Limb (tissue), 2 donors: ENCODE measurements around the gene CERCAM.
A peak's percentile ranks its signal among the peaks of the same experiment; 100 is the strongest.
"Not testable (repeated sequence)": the region's sequence is repeated elsewhere in the genome, so short reads cannot be mapped to it uniquely, and the experiment has no call there.

Source experiments
- DNase-seq, 2 donors: peaks; one replicate each; pipeline ENCODE4 v3.0.0-alpha.2; 2016; ENCODE audit errors: extremely low spot score in 2 of 2

CERCAM gene

DNA sequence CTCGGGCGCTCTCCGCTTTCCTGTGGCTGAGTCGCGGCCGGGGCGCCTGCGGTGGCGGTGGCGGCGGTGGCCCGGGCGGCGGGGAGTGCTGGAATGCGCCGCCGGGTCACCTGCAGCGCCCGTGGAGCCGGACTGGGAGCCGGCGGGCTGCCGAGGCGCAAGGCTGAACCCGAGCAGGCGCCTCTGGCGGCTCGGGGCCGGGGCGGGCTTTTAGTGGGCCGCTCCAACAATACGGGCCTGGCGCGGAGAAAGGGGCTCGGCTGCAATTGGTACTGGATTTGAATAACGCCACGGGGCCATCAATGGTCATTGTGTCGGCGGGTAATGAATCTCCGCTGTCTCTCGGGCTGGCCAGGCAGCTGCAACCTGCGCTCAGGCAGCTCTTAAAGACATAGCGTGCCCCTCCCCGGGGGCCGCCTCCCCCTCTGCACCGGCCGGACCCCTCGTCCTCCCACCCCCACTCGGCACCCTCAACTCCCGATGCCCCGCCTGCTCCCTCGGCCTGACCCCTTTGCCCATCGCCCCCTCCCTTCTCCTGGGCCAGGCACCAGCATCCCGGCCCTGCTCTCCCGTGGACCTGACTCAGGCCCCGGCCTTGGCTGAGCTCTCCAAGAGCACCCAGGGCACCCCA, 27.4 kb upstream of the CERCAM start:
- peak in 1 of 2 donors; percentile 69 for DNase-seq

DNA sequence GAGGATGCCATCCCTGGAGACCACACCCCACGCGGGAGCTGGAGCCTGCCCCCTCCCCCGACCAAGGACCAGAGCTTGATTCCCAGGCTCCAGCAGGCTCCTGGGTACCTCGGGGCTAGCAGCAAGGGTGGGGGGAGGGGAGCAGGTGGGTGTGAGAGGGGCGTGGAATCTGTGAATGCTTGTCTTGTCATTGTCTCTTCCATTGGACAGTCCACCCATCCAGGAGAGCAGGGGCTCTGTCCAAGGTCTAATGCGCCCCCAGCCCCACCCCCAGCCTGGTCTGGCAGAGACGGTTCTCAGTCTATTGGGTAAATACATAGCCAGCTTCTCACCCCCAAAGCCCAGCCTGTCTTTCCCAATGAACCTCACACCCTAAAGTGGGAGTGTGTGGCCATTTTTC, 26.7 kb upstream of the CERCAM start:
- DNase-seq = no peak

DNA sequence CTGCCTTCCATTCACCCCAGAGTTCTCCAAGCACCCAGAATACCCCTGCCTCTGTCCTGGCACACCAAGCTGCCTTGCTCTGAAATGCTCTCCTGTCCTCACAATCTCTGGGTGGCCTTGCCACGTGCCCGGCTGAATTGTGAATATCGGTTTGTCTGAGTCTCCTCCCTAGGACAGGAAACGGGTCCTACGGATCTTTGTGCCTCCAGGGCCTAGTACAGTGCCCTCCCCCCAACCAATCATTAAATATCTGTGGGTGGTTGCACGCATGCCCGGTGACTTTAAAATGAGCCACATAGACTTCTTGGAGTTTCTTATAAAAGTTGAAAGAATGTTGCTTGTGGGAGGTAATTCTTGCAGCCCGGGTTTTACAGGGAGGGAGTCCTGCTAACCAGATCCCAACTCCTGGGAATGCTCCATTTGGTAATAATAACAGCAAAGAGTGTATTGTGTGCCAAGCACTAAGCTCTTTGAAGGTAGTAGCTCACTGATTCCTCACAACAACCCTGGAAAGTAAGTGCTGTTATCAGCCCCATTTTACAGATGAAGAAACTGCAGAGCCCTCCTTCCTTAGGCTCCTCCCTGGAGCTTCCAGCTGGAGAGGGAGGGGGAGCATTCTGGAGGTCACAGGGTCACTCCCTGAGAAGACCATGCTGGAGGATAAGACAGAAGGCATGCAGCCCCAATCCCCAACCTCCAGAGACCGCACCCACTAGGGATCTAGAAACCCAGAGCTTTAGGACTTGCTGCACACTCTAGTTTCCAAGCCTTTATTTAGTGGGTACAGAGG, 26.1 kb upstream of the CERCAM start:
- no peak for DNase-seq

GRCh38 chr9:128396970-128397613, 23.6 kb upstream of the CERCAM start:
- DNase-seq = no peak

GRCh38 chr9:128397831-128398230, 22.8 kb upstream of the CERCAM start:
- no peak for DNase-seq

DNA sequence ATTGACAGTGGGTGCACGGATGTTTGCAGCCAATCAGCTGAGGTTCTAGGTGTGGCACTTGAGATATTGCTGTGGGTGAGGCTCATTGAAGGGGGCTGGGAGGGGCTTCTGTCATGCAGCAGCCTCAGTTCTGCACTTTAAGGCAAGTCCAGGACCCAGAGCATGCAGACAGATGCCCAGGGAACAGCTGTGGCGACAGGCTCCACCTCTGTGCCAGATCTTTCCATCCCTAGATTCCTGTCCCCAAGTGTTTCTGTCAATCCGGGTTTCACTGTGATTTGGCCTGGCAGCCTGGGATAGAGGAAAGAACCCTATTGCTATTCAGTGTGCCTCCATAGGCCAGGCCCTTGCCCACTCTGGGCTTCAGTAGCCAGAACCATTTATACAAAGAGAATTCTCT, 20.8 kb upstream of the CERCAM start:
- no peak for DNase-seq

- DNase-seq = no peak
Observed at GRCh38 chr9:128404560-128404959, 16.1 kb upstream of the CERCAM start.

GRCh38 chr9:128405077-128405779, 15.4 kb upstream of the CERCAM start:
- DNase-seq = no peak

GRCh38 chr9:128405780-128406171, 14.9 kb upstream of the CERCAM start:
- no peak for DNase-seq

DNA sequence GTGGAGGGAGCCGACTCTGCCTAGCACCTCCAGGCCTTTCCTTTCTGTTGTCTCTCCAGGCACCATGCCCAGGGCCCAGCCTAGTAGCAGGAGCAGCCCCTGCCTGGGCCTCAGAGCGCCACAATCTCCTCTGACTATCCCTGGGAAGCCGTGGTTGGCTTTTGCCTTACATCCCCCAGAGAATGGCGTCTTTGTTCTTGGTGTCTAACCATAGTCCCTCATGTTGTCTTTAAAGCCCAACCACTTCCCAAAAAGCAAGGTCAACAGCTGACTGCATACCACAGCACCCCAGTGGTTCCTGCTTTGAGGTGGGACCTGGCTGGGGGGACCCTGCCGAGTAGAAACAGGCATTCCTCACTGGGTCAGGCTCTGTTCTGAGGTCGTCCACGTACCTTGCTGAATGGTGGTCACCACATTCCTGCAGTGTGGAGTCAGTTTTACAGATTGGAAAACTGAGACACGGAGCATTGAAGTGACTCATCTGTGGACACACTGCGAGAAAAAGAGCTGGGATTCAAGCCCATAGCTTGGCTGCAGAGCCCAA, 13.7 kb upstream of the CERCAM start:
- DNase-seq = no peak

GRCh38 chr9:128408963-128409431, 11.7 kb upstream of the CERCAM start:
- no peak for DNase-seq

GRCh38 chr9:128409450-128409849, 11.2 kb upstream of the CERCAM start:
- no peak for DNase-seq

DNA sequence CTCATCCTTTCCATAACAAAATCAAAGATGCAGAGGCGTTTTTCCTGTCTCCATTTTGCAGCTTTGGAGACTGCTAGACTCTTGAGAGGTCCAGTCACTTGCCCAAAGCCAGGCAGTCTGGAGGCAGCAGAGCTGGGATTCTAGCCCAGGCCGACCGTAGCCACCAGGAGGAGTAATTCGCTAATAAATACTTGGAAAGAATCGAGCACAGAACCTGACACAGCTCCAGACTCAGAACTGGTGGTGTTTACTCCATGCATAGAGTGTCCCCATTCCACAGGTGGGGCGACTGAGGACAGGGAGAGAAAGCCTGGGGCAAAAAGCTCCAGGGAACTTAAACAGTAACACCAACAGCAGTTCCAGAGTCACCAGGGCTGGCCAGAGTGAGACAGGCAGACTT, 10.7 kb upstream of the CERCAM start:
- DNase-seq = no peak

GRCh38 chr9:128411364-128412119, 9.1 kb upstream of the CERCAM start:
- DNase-seq = peak in 1 of 2 donors; percentile 27

DNA sequence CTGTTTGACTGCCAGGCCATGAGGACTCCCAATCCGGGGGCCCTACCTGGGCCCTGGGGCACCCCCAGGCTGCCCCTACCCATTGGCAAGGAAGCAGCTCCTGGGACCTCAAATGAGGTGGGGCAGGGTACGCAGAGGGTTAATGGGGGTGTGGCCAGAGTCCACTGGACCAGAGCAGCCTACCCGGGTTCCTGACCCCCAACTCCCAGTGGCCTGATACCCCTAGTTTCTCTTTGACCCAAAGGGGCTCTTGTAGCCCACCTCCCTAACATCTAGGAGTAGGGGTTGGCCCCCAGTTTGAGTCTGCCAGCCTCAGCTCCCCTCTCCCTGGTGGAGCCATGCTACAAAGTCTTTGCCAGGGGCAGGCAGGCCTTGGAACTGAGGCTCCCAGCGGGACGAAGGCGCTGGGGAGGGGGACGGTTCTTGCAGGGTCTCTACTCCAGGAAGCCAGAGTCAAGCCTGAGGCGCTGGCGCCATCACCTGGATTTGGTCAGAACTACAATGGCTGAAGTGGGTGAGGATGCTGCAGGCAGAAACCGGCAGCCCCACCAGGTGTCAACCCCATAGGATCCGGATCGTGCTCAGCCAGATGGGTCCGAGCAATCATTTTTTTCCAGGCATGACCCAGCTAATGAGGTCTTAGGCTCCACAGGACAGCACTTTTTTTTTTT, 8.4 kb upstream of the CERCAM start:
- DNase-seq = peak; percentile 40 to 87

DNA sequence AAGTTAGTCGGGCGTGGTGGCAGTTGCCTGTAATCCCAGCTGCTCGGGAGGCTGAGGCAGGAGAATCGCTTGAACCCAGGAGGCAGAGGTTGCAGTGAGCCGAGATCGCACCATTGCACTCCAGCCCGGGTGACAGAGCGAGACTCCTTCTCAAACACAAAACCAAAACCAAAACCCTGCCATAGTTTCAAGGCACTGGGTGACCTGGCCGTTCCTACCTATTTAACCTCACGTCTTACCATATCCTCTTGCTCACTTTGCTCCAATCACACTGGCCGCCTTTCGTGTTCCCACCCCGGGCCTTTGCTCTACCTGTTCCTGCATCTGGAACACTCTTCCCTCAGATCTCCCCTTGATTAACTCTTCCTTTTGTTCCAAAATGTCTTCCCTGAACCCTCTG, 6.9 kb upstream of the CERCAM start:
- DNase-seq = not testable (repeated sequence)

DNA sequence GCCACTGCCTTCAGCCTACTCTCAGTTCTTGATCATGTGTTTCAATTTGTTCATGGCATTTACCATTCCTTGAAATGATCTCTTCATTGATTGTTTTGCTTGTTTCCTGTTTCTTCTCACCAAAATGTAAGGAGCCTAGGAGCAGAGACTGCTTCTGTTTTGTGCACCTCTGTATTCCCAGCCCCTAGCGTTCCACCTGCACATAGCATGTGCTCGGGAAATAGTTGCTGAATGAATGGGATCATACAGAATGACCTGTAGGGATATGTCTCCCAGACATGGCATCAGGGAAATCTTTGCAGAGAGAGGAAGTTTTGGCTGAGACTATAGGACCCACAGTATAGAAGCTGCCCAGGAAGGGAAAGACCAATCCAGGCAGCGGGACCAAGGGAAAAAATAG, 6.2 kb upstream of the CERCAM start:
- DNase-seq = no peak

DNA sequence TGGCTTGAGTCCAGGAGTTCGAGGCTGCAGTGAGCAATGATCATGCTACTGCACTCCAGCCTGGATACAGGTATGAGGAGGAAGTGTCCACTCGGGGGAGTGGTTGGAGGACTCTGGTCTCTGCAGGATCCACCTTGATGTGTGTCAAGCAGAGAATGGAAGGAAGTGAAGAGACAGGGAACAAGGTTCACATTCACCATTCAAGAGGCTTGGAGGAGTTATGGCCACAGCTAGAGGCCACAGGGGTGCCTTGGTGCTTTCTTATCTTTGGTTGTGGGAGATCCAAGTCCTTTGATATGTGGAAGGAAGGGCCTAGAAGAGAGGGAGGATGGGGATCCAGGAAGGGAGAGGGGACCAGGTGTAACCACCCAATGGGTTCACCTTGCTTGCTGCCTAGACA, 5.4 kb upstream of the CERCAM start:
- no peak for DNase-seq

- DNase-seq = no peak
Observed at GRCh38 chr9:128416014-128416413, 4.6 kb upstream of the CERCAM start.

DNA sequence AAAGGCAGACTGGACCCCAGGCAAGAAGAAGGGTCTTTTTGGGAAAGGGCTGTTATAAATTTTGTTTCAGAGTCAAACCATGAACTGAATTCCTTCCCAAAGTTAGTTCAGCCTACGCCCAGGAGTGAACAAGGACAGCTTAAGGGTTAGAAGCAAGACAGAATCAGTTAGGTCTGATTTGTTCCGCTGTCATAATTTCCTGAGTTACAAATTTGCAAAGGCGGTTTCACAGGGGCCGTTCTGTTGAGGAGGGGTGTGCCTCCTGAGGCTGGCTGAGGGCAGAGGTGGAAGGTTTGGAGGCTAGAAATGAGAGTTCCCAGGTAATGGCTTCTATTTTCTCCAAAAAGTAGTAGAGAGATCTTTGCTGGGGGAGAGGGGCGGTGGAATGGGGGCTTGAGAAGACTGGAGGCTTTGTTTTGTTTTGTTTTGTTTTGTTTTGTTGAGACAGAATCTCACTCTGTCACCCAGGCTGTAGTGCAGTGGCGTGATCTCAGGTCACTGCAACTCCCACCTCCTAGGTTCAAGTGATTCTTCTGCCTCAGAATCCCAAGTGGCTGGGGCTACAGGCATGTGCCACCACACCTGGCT, 4.1 kb upstream of the CERCAM start:
- no peak for DNase-seq
